ENCODE results near the gene PAIP1.

Gene PAIP1

GRCh38 chr5:43498581-43498980 is 58.3 kb downstream of the PAIP1 start:
- H4K20me1 ChIP-seq (ENCODE audit: insufficient read depth), result no peaks in the 10 kb centered on the region
- H3K36me3 ChIP-seq (ENCODE audit: insufficient read depth), result no peaks in the 10 kb centered on the region
- H3K9ac ChIP-seq, result no peak overlapping the region
- no peak for TF ChIP-seq CTCF (conservative IDR thresholded peaks at IDR 0.05; ENCODE audit: low read depth, low read length)
- H3K4me3 ChIP-seq (IDR thresholded peaks at IDR 0.05; ENCODE audit: insufficient read depth, low read depth, low read length), result no peak overlapping the region
- H3K79me2 ChIP-seq (ENCODE audit: insufficient read depth, low read depth), result no peaks in the 10 kb centered on the region
- no peak overlapping the region for H3K27ac ChIP-seq
- no peaks in the 10 kb centered on the region for H3K27me3 ChIP-seq (ENCODE audit: insufficient read depth, low read depth)
- H2AFZ ChIP-seq (ENCODE audit: low read depth), result no peak overlapping the region
- H3K4me2 ChIP-seq, result no peak overlapping the region
- H3K4me1 ChIP-seq (ENCODE audit: low read depth, poor library complexity, severe bottlenecking), result no peaks in the 10 kb centered on the region

GRCh38 chr5:43497311-43498104 is 59.4 kb downstream of the PAIP1 start:
- Histone ChIP-seq H3K27me3 (ENCODE audit: insufficient read depth, low read depth) (no peaks in the 10 kb centered on the region), H3K4me1 (ENCODE audit: low read depth, poor library complexity, severe bottlenecking) (no peaks in the 10 kb centered on the region), H4K20me1 (ENCODE audit: insufficient read depth) (no peaks in the 10 kb centered on the region), H2AFZ (ENCODE audit: low read depth) (no peak overlapping the region), H3K27ac (no peak overlapping the region), H3K79me2 (ENCODE audit: insufficient read depth, low read depth) (no peaks in the 10 kb centered on the region), H3K9ac (no peak overlapping the region), H3K36me3 (ENCODE audit: insufficient read depth) (no peaks in the 10 kb centered on the region), H3K4me2 (no peak overlapping the region), H3K4me3 (IDR thresholded peaks at IDR 0.05; ENCODE audit: insufficient read depth, low read depth, low read length) (no peak overlapping the region)
- no peak for TF ChIP-seq CTCF (conservative IDR thresholded peaks at IDR 0.05; ENCODE audit: low read depth, low read length)

- no peaks in the 10 kb centered on the region for H3K27me3 ChIP-seq (ENCODE audit: insufficient read depth, low read depth)
- no peaks in the 10 kb centered on the region for H3K79me2 ChIP-seq (ENCODE audit: insufficient read depth, low read depth)
- no peak overlapping the region for H3K27ac ChIP-seq
- H3K4me1 ChIP-seq (ENCODE audit: low read depth, poor library complexity, severe bottlenecking), result no peaks in the 10 kb centered on the region
- H3K9ac ChIP-seq, result no peak overlapping the region
- H2AFZ ChIP-seq (ENCODE audit: low read depth), result no peak overlapping the region
- no peaks in the 10 kb centered on the region for H3K36me3 ChIP-seq (ENCODE audit: insufficient read depth)
- H4K20me1 ChIP-seq (ENCODE audit: insufficient read depth), result no peaks in the 10 kb centered on the region
- no peak for TF ChIP-seq CTCF (conservative IDR thresholded peaks at IDR 0.05; ENCODE audit: low read depth, low read length)
- H3K4me3 ChIP-seq (IDR thresholded peaks at IDR 0.05; ENCODE audit: insufficient read depth, low read depth, low read length), result no peak overlapping the region
- no peak overlapping the region for H3K4me2 ChIP-seq
Observed at GRCh38 chr5:43491326-43491725, 65.6 kb downstream of the PAIP1 start.

GRCh38 chr5:43486353-43486752 is 70.5 kb downstream of the PAIP1 start:
- Histone ChIP-seq H3K36me3 (ENCODE audit: insufficient read depth) (no peaks in the 10 kb centered on the region), H3K27me3 (ENCODE audit: insufficient read depth, low read depth) (no peaks in the 10 kb centered on the region), H3K4me3 (IDR thresholded peaks at IDR 0.05; ENCODE audit: insufficient read depth, low read depth, low read length) (no peak overlapping the region), H3K9ac (no peak overlapping the region), H3K27ac (no peak overlapping the region), H3K4me2 (no peak overlapping the region), H2AFZ (ENCODE audit: low read depth) (no peak overlapping the region), H3K4me1 (ENCODE audit: low read depth, poor library complexity, severe bottlenecking) (peaks cover 27% of the 10 kb centered on the region), H4K20me1 (ENCODE audit: insufficient read depth) (no peaks in the 10 kb centered on the region), H3K79me2 (ENCODE audit: insufficient read depth, low read depth) (peaks cover 16% of the 10 kb centered on the region; the same call in 1 of the 2 replicates)
- no peak for TF ChIP-seq CTCF (conservative IDR thresholded peaks at IDR 0.05; ENCODE audit: low read depth, low read length)

Data from KMS-11 (cell line).